ENCODE results near the gene EHMT1.

DNA sequence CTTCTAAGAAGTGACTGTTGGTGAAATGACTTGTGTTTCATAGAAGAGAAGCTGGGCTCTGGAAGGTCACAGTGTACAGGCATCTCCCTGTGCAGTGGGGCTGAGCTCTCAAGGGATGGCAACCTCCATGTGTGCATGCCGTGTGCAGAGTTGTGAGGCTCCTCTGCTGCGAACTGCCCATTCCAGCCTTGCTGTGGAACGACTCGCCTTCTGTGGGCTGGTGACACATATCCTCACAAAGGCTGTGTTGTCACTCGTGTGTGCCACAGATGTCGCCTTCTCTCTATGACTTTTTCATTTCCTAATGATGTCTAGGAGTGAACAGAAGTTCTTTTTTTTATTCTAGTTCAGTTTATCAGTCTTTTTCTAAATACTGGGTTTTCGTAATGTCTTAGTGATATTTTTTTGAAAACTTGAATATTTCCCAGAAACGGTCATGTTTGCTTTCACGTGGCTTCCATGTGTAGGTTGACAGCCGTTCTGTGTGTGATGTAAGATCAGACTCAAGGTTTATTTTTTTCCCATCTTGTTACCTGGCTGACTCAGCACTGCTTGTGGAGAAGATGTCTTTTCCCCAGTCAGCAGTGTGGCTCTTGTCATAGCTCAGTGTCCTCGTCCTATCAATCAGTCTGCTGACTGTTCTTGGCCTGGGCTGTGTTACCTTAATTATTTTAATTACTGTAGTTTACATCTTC, 201.5 kb downstream of the EHMT1 start:
- TF ChIP-seq ZNF776 (CRISPR knock-in tag; IDR thresholded peaks at IDR 0.05), result no peak
- no peak for TF ChIP-seq CBFB (CRISPR knock-in tag; IDR thresholded peaks at IDR 0.05)

All from HepG2 (cell line).